ENCODE data around the gene THAP9.
A peak's percentile ranks its signal among the peaks of the same experiment; 100 is the strongest.
"Not testable (repeated sequence)": the region's sequence is repeated elsewhere in the genome, so short reads cannot be mapped to it uniquely, and the experiment has no call there.

Gene THAP9

GRCh38 chr4:82900411-82901182 lies at the start of gene THAP9:
Gene THAP9, plus strand, starts transcription at chr4:82900735. Its CDS starts 68 bp downstream, at chr4:82900803.
- peak; percentile 95 to 98 for DNase-seq (ENCODE audit: low read depth in 2 of 2)

GRCh38 chr4:82851318-82851717 lies 49.2 kb upstream of the THAP9 start:
- no peak for DNase-seq (ENCODE audit: low read depth in 2 of 2)

- no peak for DNase-seq (ENCODE audit: low read depth in 2 of 2)
Measured at GRCh38 chr4:82851885-82852750, 48.4 kb upstream of the THAP9 start.

GRCh38 chr4:82852751-82853285 lies 47.7 kb upstream of the THAP9 start:
- DNase-seq (ENCODE audit: low read depth in 2 of 2), result no peak

- not testable (repeated sequence) for DNase-seq (ENCODE audit: low read depth in 2 of 2)
Measured at GRCh38 chr4:82860487-82860886, 40.0 kb upstream of the THAP9 start.

GRCh38 chr4:82861529-82861928 lies 39.0 kb upstream of the THAP9 start:
- DNase-seq (ENCODE audit: low read depth in 2 of 2), result no peak

- DNase-seq (ENCODE audit: low read depth in 2 of 2), result no peak
Measured at GRCh38 chr4:82864336-82864979, 36.1 kb upstream of the THAP9 start.

GRCh38 chr4:82865592-82865991 lies 34.9 kb upstream of the THAP9 start:
- no peak for DNase-seq (ENCODE audit: low read depth in 2 of 2)

GRCh38 chr4:82866033-82866432 lies 34.5 kb upstream of the THAP9 start:
- DNase-seq (ENCODE audit: low read depth in 2 of 2), result not testable (repeated sequence)

- no peak for DNase-seq (ENCODE audit: low read depth in 2 of 2)
Measured at GRCh38 chr4:82866706-82867385, 33.7 kb upstream of the THAP9 start.

- no peak for DNase-seq (ENCODE audit: low read depth in 2 of 2)
Measured at GRCh38 chr4:82868572-82868971, 32.0 kb upstream of the THAP9 start.

- DNase-seq (ENCODE audit: low read depth in 2 of 2), result no peak
Measured at GRCh38 chr4:82885410-82885809, 15.1 kb upstream of the THAP9 start.

- DNase-seq (ENCODE audit: low read depth in 2 of 2), result no peak
Measured at GRCh38 chr4:82886147-82886942, 14.2 kb upstream of the THAP9 start.

GRCh38 chr4:82889287-82889686 lies 11.2 kb upstream of the THAP9 start:
- no peak for DNase-seq (ENCODE audit: low read depth in 2 of 2)

- DNase-seq (ENCODE audit: low read depth in 2 of 2), result no peak
Measured at GRCh38 chr4:82890528-82890900, 10.0 kb upstream of the THAP9 start.

GRCh38 chr4:82890901-82891706 lies 9.4 kb upstream of the THAP9 start, which contains the start of gene SEC31A:
Gene SEC31A, minus strand, starts transcription at chr4:82891153. Its CDS starts 9,217 bp downstream, at chr4:82881936.
- DNase-seq (ENCODE audit: low read depth in 2 of 2), result peak; percentile 93 to 98

- no peak for DNase-seq (ENCODE audit: low read depth in 2 of 2)
Measured at GRCh38 chr4:82891707-82892466, 8.6 kb upstream of the THAP9 start.

- DNase-seq (ENCODE audit: low read depth in 2 of 2), result no peak
Measured at GRCh38 chr4:82892467-82892802, 8.1 kb upstream of the THAP9 start.

GRCh38 chr4:82893942-82894341 lies 6.6 kb upstream of the THAP9 start:
- no peak for DNase-seq (ENCODE audit: low read depth in 2 of 2)
